Measurements from ENCODE around the gene DCAF10.
A peak's percentile ranks its signal among the peaks of the same experiment; 100 is the strongest.
"Not testable (repeated sequence)": the region's sequence is repeated elsewhere in the genome, so short reads cannot be mapped to it uniquely, and the experiment has no call there.

Gene DCAF10

GRCh38 chr9:37800631-37801286, at the start of gene DCAF10:
Gene DCAF10, plus strand, starts transcription at chr9:37800797. Its CDS starts 70 bp downstream, at chr9:37800867.
- peak; percentile 91 for DNase-seq

- DNase-seq: no peak
These were observed 49.4 kb upstream of the DCAF10 start for GRCh38 chr9:37751186-37751585.

- DNase-seq: not testable (repeated sequence)
These were observed 48.9 kb upstream of the DCAF10 start for GRCh38 chr9:37751704-37752103.

GRCh38 chr9:37752112-37752511, 48.5 kb upstream of the DCAF10 start:
- DNase-seq: not testable (repeated sequence)

- peak; percentile 20 for DNase-seq
These were observed 47.7 kb upstream of the DCAF10 start for GRCh38 chr9:37752642-37753488.

GRCh38 chr9:37753489-37754190, 47.0 kb upstream of the DCAF10 start, which contains the start of gene TRMT10B:
Gene TRMT10B, plus strand, starts transcription at chr9:37753805. Its CDS starts 8,127 bp downstream, at chr9:37761932.
- peak; percentile 76 for DNase-seq

- no peak for DNase-seq
These were observed 41.9 kb upstream of the DCAF10 start for GRCh38 chr9:37758747-37759146.

GRCh38 chr9:37760416-37761161, 40.0 kb upstream of the DCAF10 start:
- no peak for DNase-seq

- DNase-seq: no peak
These were observed 39.1 kb upstream of the DCAF10 start for GRCh38 chr9:37761511-37761910.

GRCh38 chr9:37765263-37765662, 35.3 kb upstream of the DCAF10 start:
- not testable (repeated sequence) for DNase-seq

GRCh38 chr9:37769306-37769705, 31.3 kb upstream of the DCAF10 start:
- DNase-seq: no peak

- no peak for DNase-seq
These were observed 30.6 kb upstream of the DCAF10 start for GRCh38 chr9:37769995-37770394.

- no peak for DNase-seq
These were observed 25.2 kb upstream of the DCAF10 start for GRCh38 chr9:37775216-37775919.

- DNase-seq: no peak
These were observed 24.3 kb upstream of the DCAF10 start for GRCh38 chr9:37776328-37776727.

- no peak for DNase-seq
These were observed 22.1 kb upstream of the DCAF10 start for GRCh38 chr9:37778534-37778933.

GRCh38 chr9:37784291-37784615, 16.3 kb upstream of the DCAF10 start:
- no peak for DNase-seq

- peak; percentile 88 for DNase-seq
These were observed 15.7 kb upstream of the DCAF10 start, which contains the start of gene EXOSC3 for GRCh38 chr9:37784616-37785483. Gene EXOSC3, minus strand, starts transcription at chr9:37785064. Its CDS starts 20 bp downstream, at chr9:37785044.

- DNase-seq: no peak
These were observed 13.5 kb upstream of the DCAF10 start for GRCh38 chr9:37787059-37787458.

- DNase-seq: no peak
These were observed 12.3 kb upstream of the DCAF10 start for GRCh38 chr9:37788332-37788731.

- no peak for DNase-seq
These were observed 10.5 kb upstream of the DCAF10 start for GRCh38 chr9:37790096-37790495.

- DNase-seq: no peak
These were observed 8.5 kb upstream of the DCAF10 start for GRCh38 chr9:37792122-37792521.

All from CD4-positive, alpha-beta T cell treated with Interleukin-17A for 1 hour (primary cell).